Ishikawa (cell line): Measurements from ENCODE around the gene TOMM22.

Experiments
- CEBPB ChIP-seq: IDR thresholded peaks from 2 replicates; pipeline ENCODE4 v1.6.1; 2012
- CREB1 ChIP-seq: IDR thresholded peaks from 2 replicates; pipeline ENCODE4 v1.6.1; 2012; ENCODE audit warnings: low read depth
- EGR1 ChIP-seq: IDR thresholded peaks from 2 replicates; pipeline ENCODE4 v1.6.1; 2012
- EP300 ChIP-seq: IDR thresholded peaks from 2 replicates; pipeline ENCODE4 v1.6.1; 2012; ENCODE audit warnings: borderline replicate concordance
- FOXM1 ChIP-seq: IDR thresholded peaks from 2 replicates; pipeline ENCODE4 v1.6.1; 2012; ENCODE audit warnings: low read depth, borderline replicate concordance
- NFIC ChIP-seq: IDR thresholded peaks from 2 replicates; pipeline ENCODE4 v1.6.1; 2012
- RAD21 ChIP-seq: IDR thresholded peaks from 2 replicates; pipeline ENCODE4 v1.6.1; 2012; ENCODE audit warnings: low read depth
- TAF1 ChIP-seq: IDR thresholded peaks from 2 replicates; pipeline ENCODE4 v1.6.1; 2012; ENCODE audit warnings: low read depth, mild to moderate bottlenecking
- TCF12 ChIP-seq: IDR thresholded peaks from 2 replicates; pipeline ENCODE4 v1.6.1; 2012; ENCODE audit warnings: low read depth
- TEAD4 ChIP-seq: IDR thresholded peaks from 2 replicates; pipeline ENCODE4 v1.6.1; 2012
- YY1 ChIP-seq: IDR thresholded peaks from 2 replicates; pipeline ENCODE4 v1.6.1; 2012; ENCODE audit warnings: low read depth
- ZBTB7A ChIP-seq: IDR thresholded peaks from 2 replicates; pipeline ENCODE4 v1.6.1; 2012; ENCODE audit warnings: low read depth
- TF ChIP-seq, protein P1 (sequence below): IDR thresholded peaks from 2 replicates; pipeline ENCODE4 v1.6.1; 2012
- TF ChIP-seq, protein P2 (sequence below): IDR thresholded peaks from 2 replicates; pipeline ENCODE4 v1.6.1; 2012; ENCODE audit warnings: low read depth, mild to moderate bottlenecking

DNA sequence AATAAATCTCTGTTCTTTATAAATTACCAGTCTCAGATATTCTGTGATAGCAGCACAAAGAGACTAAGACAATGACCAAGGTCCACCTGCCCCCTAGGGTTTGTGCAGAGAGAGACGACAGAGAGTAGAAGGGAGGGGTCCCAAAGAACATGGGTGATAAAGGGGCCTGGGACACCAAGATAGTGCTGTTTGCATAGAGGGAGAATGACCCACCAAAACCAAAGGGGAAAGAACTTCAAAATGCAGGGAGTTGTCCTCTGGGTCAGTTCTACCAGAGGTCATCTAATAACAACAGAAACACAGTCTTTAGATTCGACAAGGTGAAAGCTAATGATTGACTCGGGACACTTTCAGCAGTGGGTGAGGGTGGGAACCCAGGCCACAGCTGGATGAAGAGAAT lies 49.2 kb upstream of the TOMM22 start:
- TF ChIP-seq NFIC (no peak), EP300 (no peak), TCF12 (no peak), CEBPB (no peak), CREB1 (no peak), EGR1 (no peak), RAD21 (no peak), YY1 (no peak), TAF1 (no peak), FOXM1 (no peak), TEAD4 (no peak), ZBTB7A (no peak)
- TF ChIP-seq, protein P1, sequence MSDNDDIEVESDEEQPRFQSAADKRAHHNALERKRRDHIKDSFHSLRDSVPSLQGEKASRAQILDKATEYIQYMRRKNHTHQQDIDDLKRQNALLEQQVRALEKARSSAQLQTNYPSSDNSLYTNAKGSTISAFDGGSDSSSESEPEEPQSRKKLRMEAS = no peak
- TF ChIP-seq, protein P2, sequence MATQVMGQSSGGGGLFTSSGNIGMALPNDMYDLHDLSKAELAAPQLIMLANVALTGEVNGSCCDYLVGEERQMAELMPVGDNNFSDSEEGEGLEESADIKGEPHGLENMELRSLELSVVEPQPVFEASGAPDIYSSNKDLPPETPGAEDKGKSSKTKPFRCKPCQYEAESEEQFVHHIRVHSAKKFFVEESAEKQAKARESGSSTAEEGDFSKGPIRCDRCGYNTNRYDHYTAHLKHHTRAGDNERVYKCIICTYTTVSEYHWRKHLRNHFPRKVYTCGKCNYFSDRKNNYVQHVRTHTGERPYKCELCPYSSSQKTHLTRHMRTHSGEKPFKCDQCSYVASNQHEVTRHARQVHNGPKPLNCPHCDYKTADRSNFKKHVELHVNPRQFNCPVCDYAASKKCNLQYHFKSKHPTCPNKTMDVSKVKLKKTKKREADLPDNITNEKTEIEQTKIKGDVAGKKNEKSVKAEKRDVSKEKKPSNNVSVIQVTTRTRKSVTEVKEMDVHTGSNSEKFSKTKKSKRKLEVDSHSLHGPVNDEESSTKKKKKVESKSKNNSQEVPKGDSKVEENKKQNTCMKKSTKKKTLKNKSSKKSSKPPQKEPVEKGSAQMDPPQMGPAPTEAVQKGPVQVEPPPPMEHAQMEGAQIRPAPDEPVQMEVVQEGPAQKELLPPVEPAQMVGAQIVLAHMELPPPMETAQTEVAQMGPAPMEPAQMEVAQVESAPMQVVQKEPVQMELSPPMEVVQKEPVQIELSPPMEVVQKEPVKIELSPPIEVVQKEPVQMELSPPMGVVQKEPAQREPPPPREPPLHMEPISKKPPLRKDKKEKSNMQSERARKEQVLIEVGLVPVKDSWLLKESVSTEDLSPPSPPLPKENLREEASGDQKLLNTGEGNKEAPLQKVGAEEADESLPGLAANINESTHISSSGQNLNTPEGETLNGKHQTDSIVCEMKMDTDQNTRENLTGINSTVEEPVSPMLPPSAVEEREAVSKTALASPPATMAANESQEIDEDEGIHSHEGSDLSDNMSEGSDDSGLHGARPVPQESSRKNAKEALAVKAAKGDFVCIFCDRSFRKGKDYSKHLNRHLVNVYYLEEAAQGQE = no peak
